ENCODE data around the gene SLC16A13.

- TF ChIP-seq CTCF (IDR thresholded peaks at IDR 0.05) (no peak), POLR2A (IDR thresholded peaks at IDR 0.05) (no peak)
These were observed 23.9 kb upstream of the SLC16A13 start for GRCh38 chr17:7011942-7012254.

Data from uterus (tissue), 2 donors.